GM18861 (cell line): ENCODE data around the gene AUTS2.
"Not testable (repeated sequence)": the region's sequence is repeated elsewhere in the genome, so short reads cannot be mapped to it uniquely, and the experiment has no call there.

ENCODE experiments used
- ATAC-seq: cut with Tn5 transposase; IDR thresholded peaks from one replicate; pipeline ENCODE4 v1.9.1; 2021; ENCODE audit not compliant: unreplicated experiment

AUTS2 gene

GRCh38 chr7:70579397-70580097, 981.3 kb downstream of the AUTS2 start:
- no peak for ATAC-seq

DNA sequence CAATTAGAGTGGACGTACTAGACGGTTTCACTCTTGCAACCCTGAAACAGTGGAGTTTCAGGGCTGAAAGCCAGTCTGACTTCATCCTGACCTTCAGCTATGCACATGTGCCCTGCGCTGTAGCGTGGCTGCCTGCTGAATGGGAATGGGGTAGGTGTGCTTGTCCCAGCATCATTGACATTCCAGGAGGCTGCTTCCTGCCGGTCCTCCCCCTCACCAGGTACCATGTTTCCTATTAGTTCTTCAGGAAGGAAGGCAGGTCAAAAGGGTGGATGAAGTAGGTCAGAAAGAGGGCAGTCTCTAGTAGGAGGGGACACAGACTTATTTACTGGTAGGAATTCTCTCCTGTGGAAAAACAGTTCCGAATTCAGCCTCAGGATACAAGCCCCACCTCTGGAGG, 981.9 kb downstream of the AUTS2 start:
- no peak for ATAC-seq

DNA sequence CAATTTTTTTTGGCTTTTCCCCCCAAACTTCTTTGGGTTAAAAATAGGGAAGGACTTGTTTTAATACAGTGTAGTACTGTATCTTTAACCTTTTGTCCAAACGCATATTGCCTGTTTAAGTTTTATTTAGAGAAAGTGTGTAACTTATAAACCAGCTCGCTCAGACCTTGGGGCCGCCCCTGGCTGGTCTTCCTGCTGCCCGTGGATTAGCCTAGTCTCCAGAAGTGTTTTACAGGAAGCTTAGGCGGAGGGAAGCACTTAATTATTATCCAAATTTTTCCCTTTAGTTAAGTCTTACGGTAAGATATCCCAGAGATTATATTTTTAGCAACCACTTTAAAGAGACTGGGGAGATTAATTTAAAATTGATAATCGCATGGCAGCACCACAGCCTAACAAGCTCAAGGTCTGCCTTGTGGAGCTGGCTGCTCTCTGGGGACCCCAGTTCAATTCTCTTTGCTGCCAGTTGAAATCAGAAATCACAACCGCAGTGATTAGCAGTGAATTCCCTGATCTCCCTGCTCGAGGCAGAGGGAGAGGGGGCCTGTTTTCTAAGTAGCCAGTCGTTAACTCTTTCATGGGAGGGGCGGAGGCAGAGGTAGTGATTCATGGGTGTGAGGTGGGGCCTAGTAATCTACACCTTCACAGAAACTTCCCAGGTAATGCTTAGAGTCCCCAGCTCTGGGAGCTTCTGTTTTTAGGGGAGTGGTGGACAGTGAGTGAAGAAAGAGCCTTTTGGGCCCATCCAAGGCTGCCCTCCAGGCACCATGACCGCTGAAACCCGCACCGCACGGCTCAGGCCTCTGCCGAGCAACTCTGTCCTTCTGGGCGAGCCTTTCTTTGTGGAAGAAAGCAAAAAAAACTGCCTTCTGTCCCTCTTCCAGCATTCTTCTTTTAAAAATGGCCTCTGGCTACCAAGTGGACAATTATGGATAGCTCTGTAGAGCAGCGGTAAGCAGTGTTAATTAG, 984.9 kb downstream of the AUTS2 start:
- no peak for ATAC-seq

- ATAC-seq, result no peak
These were observed 985.9 kb downstream of the AUTS2 start for GRCh38 chr7:70583965-70584883.

DNA sequence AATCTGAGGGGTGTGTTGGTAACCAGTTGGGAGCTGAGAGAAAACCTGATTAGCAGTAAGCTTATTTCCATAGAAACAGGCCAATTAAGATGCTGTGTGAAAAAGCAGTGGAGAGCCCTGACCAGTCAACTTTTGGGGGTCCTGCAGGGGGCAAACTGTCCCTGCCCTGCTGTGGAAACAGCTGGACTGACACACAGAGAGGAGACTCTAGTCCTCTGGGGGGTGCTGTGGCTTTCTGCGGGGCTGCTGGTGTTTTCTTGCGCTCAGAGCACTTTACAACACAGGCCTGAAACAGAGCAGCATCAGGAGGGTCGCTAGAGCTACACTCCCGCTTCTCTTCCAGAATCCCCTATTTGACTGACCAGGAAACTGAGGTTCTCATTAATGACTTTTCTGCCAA, 986.8 kb downstream of the AUTS2 start:
- ATAC-seq, result no peak

DNA sequence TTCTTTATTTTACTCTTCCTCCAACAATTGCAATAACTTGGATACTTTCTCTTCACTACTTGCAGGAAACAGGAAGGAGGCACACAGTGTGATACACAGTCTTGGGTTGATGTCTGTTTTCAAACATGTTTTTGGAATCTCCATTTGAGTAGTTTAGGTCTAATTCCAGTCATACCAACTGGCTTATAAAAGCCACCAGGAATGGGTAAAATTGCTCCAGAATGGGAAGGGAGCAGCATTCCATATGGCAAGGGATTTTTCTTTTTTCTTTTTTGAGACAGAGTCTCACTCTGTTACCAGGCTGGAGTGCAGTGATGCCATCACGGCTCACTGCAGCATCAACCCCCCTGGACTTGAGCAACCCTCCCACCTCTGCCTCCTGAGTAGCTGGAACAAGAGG, 988.5 kb downstream of the AUTS2 start:
- no peak for ATAC-seq

GRCh38 chr7:70587739-70588138, 989.5 kb downstream of the AUTS2 start:
- no peak for ATAC-seq

- no peak for ATAC-seq
These were observed 990.1 kb downstream of the AUTS2 start for GRCh38 chr7:70588191-70588921.

GRCh38 chr7:70589010-70589409, 990.7 kb downstream of the AUTS2 start:
- ATAC-seq, result no peak

DNA sequence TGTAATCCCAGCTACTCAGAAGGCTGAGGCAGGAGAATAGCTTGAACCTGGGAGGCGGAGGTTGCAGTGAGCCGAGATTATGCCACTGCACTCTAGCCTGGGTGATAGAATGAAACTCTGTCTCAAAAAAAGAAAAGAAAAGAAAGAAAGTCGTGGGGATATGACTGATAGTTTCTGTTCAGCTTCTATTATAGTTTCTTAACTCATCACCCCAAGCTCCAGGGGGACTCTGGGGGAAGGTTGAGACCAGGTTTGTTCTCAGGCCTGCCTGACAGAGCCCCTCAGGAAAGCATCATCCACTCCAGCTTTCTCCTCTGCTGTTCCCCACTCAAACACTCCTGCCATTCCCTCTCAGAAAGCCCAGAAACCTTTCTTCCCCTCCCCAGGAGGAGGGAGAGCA, 991.3 kb downstream of the AUTS2 start:
- ATAC-seq, result no peak

DNA sequence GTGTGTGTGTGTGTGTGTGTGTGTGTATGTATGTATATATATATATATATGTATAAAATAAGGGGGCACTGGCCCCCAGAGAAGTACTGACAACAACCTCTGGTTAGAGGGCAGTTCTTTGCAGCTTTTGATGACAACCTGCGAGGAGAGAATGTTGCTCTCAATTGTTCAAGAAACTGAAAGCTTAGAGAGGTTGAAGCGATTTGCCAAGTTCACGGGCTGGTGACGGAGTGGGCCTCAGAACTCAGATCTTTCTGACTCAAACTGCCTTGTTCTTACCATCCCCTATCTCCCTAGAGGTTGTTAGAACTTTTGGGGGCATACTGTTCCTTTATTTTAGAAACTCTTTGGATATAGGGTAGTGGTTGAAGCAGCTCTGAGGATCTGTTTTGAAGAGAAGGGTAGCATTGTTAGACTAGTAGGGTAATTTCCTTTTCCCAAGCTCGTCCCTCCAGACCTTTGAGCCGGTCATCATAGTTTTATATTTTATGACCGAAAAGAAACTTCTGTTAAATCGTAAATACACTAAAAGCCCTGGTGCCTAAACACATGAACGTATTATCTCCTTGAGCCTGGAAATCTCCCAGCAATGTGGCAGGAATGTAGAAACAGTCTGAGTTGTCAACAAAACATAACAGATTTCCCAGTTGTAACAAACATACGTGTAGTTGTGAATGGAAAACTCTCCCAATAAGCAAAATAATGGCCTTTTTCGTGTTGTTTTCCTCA, 992.0 kb downstream of the AUTS2 start:
- ATAC-seq, result no peak

DNA sequence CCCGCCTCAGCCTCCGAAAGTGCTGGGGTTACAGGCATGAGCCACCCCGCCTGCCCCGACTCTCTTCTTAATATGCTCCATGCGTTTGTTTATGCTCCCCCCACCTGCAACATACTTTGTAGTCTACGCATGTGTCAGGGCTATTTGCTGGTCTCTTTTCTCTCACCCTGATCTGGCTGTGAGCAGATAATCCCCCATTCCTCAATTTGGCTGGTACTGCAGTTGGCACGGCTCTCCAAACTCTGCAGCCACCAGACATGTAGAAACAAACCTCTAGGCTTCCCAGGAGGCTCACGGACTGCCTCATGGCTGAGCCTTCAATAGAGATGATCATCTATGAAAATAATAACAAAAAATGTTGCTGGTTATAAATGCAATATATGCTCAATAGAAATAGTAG, 993.4 kb downstream of the AUTS2 start:
- no peak for ATAC-seq

DNA sequence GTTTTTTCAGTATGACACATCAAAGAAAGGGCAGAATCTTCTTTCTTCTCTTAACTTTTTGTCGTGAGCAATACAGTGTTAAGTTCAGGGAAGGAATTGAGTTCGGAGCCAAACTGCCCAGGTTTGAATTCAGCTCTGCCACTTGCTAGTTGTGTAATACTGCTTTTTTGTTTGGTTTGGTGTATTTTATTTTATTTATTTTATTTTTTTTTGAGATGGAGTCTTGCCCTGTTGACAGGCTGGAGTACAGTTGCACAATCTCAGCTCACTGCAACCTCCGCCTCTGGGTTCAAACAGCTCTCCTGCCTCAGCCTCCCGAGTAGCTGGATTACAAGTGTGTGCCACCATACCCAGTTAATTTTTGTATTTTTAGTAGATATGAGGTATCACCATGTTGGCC, 993.9 kb downstream of the AUTS2 start:
- no peak for ATAC-seq

- ATAC-seq, result no peak
These were observed 995.9 kb downstream of the AUTS2 start for GRCh38 chr7:70594170-70594569.

DNA sequence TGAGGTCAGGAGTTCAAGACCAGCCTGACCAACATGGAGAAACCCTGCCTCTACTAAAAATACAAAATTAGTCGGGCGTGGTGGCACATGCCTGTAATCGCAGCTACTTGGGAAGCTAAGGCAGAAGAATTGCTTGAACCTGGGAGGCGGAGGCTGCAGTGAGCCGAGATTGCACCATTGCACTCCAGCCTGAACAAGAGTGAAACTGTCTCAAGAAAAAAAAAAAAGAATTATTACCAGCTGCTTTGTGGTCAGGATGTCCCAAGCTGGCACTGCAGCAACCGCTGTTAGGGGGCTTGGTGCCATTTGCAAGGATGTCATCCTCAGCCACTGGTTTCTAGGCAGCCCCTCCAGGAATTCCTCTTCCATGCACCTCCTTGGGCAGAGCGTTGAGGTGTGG, 996.6 kb downstream of the AUTS2 start:
- not testable (repeated sequence) for ATAC-seq

DNA sequence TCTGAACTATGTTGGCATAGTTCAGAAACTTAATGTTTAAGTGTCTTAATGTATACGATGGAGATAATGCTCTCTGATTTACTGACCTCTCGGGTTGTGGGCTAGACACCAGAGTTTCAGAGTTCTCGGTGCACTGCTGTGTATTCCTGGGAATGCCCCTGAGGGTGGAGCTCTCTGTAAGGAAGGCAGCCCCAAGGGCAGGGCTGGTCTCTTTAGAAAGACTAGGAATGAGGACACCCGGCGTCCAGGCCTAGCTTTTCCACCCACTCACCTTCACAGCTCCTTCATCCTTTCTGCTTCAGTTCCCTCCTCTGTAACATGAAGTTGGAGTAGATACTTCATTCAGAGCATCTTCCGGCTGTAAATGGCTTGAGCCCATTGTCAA, 997.1 kb downstream of the AUTS2 start:
- ATAC-seq, result no peak

- no peak for ATAC-seq
These were observed 997.7 kb downstream of the AUTS2 start for GRCh38 chr7:70595755-70596597.

- no peak for ATAC-seq
These were observed 998.3 kb downstream of the AUTS2 start for GRCh38 chr7:70596598-70596913.

GRCh38 chr7:70597066-70597465, 998.8 kb downstream of the AUTS2 start:
- ATAC-seq, result no peak
